Brain microvascular endothelial cell (primary cell): ENCODE results near the gene BSCL2.

Experiments used
- DNase-seq: peaks from one replicate; pipeline ENCODE4 v3.0.0-alpha.2; 2020
- H3K27ac ChIP-seq: fragments of 250-450 bp; sonication (Bioruptor Pico); 2 replicates; pipeline ENCODE4 v1.5.1; 2020; ENCODE audit warnings: mild to moderate bottlenecking, moderate library complexity
- H3K27me3 ChIP-seq: fragments of 250-450 bp; sonication (Bioruptor Pico); replicated peaks from 2 replicates; pipeline ENCODE4 v1.5.1; 2020; ENCODE audit warnings: mild to moderate bottlenecking
- H3K36me3 ChIP-seq: fragments of 250-450 bp; sonication (Bioruptor Pico); replicated peaks from 2 replicates; pipeline ENCODE4 v1.5.1; 2020; ENCODE audit warnings: mild to moderate bottlenecking
- H3K4me3 ChIP-seq: 2 replicates; pipeline ENCODE4 v1.5.1; 2011; ENCODE audit warnings: low read depth, mild to moderate bottlenecking, control low read depth, low read length, moderate library complexity
- in situ Hi-C: cut with HindIII; loops from 2 replicates; pipeline ENCODE4 v1.10.0; 2017; ENCODE audit warnings: low sequenced_read_pairs, low pct_ligation_motif_present
- TF ChIP-seq, protein P1 (sequence below): IDR thresholded peaks from 2 replicates; pipeline ENCODE4 v1.5.1; 2011; ENCODE audit warnings: low read depth, mild to moderate bottlenecking, moderate library complexity, low read length, control low read depth, inconsistent platforms; ENCODE audit errors: missing control alignments

BSCL2 gene

DNA sequence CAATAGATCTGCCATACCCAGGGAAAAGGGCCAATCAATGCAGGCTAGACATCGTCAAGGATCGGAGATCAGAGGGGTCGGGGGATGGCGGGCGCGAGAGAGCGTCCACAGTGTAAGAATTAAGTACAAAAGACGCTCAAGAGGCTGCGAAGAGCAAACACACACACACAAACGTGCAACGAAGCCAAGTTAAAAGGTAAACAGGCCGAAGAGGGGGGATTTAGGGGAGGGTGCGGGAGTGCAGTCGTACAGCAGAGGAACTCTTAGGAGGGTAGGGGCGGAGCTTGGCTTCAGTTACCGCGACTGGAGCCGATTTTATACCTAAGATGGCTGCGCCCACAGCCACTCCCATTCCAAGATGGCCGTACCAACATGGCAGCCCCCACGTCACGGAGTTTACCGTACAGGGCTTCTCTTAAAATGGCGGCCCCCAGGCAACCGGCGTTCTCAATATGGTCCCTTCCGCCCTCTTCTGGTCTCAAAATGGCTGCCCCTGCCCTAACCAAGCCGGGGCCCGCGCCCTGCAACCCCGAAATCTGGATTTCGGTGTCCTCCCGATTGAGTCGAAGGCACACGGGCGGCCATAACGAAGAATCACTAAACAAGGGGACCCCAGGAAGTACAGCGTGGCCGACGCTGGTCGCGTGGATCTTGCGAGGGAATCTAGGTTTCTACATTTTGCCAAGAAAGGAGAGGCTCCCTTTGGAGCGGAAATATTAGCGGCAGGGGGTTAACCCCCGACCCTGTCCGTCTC lies 2.2 kb upstream of the BSCL2 start:
- H3K27ac ChIP-seq, result peak overlapping the region; percentile 76
- in situ Hi-C loops, result no loop called here
- peak overlapping the region; percentile 66 for H3K4me3 ChIP-seq
- TF ChIP-seq, protein P1, sequence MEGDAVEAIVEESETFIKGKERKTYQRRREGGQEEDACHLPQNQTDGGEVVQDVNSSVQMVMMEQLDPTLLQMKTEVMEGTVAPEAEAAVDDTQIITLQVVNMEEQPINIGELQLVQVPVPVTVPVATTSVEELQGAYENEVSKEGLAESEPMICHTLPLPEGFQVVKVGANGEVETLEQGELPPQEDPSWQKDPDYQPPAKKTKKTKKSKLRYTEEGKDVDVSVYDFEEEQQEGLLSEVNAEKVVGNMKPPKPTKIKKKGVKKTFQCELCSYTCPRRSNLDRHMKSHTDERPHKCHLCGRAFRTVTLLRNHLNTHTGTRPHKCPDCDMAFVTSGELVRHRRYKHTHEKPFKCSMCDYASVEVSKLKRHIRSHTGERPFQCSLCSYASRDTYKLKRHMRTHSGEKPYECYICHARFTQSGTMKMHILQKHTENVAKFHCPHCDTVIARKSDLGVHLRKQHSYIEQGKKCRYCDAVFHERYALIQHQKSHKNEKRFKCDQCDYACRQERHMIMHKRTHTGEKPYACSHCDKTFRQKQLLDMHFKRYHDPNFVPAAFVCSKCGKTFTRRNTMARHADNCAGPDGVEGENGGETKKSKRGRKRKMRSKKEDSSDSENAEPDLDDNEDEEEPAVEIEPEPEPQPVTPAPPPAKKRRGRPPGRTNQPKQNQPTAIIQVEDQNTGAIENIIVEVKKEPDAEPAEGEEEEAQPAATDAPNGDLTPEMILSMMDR, result no peak
- H3K36me3 ChIP-seq, result peaks cover 31% of the 10 kb centered on the region
- peak; percentile 96 for DNase-seq
- H3K27me3 ChIP-seq, result no peaks in the 10 kb centered on the region

DNA sequence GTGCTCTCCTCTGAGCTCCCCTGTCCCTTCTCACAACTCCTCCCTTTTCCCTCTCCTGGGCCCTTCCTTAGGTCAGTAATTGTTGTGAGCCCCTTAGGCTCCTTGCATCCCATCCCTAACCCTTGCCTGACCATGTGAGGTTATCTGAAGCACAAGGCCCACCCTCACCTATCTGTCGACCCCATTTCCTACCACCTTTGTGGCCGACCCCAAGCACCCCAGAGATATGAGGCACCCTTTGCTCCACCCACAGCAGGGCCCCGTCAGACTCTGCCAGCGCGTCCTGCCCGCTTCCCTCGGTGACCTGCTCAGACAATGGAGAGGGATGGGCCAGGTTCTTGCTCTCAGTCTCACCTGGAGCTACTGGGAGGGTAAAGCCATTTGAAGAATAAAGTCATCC lies 1.6 kb upstream of the BSCL2 start:
- H3K4me3 ChIP-seq, result peak overlapping the region; percentile 66
- no peak for DNase-seq
- H3K36me3 ChIP-seq, result peaks cover 27% of the 10 kb centered on the region
- H3K27ac ChIP-seq, result peak overlapping the region; percentile 76
- in situ Hi-C loops, result no loop called here
- TF ChIP-seq, protein P1, result no peak
- no peaks in the 10 kb centered on the region for H3K27me3 ChIP-seq

DNA sequence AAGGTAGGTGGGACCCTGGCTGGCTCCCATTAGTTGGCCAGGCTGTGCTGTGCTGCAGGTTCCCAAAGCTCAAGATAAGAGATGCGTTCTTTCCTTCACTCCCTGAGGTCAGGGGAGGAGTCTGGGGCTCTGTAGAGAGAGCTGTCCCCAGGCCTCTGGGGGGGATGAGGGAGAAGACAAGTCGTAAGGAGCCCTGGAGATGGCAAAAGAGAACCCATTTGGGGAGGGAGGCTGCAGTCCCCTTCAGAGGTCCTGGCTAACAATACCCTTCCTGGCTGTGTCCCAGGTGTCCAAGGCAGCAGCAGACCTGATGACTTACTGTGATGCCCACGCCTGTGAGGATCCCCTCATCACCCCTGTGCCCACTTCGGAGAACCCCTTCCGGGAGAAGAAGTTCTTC lies 1.2 kb upstream of the BSCL2 start:
- Histone ChIP-seq H3K27ac (no peak overlapping the region), H3K4me3 (no peak overlapping the region), H3K36me3 (peaks cover 27% of the 10 kb centered on the region), H3K27me3 (no peaks in the 10 kb centered on the region)
- in situ Hi-C loops, result no loop called here
- TF ChIP-seq, protein P1, result no peak
- DNase-seq, result no peak

- TF ChIP-seq, protein P1, result no peak
- in situ Hi-C loops, result no loop called here
- no peak for DNase-seq
- peaks cover 17% of the 10 kb centered on the region for H3K36me3 ChIP-seq
- H3K4me3 ChIP-seq, result peak overlapping the region; percentile 55
- no peaks in the 10 kb centered on the region for H3K27me3 ChIP-seq
- no peak overlapping the region for H3K27ac ChIP-seq
Measured at GRCh38 chr11:62706850-62707247, 375 bp downstream of the BSCL2 start.

DNA sequence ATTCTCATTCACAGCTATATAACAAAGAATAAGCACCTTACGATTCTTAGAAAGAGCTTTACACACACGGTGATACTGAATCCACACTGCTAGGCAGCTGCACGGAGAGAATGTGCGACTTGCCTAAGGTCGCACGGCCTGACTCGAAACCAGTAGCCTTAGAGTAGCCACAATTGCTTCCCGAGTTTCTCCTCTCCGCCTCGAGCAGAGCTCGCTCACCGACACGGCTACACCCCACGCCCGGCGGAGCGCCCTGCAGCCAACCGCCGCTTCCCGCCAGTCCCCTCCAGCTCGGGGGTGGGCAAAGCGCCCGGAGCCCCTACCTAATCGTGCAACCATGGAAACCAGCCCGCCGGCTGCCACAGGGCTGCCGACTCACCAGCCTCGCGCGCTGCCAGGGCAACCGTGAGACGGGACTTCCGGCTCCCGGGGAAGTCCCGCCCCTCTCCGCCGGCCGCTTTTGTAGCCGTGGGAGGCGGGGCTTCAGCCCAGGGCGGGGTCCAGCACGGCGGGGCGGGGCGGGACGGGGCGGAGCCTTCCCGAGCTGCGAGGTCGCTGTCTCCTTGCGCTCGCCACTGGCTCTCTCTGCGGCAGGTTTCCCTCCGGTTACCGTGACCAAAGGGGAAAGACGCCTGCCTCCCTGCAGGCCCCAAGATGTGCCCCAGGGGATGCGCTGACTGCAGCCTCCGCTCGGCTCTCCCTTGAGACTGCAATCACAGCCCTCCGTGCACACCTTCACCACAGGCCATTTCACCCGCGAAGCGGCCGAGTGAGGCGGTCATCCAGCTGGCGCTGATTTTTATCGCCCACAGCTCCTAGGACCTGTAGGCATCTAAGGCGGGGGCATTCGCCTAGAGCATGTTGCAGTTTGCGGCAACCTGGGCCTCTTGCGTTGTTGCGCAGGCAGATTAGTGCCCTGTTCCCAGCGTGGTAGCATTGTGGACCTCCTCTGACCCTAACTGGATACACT lies 1.1 kb downstream of the BSCL2 start:
- peak overlapping the region; percentile 48 for H3K27ac ChIP-seq
- in situ Hi-C loops, result no loop called here
- peak overlapping the region; percentile 79 for H3K4me3 ChIP-seq
- H3K36me3 ChIP-seq, result peaks cover 15% of the 10 kb centered on the region
- TF ChIP-seq, protein P1, result no peak
- no peaks in the 10 kb centered on the region for H3K27me3 ChIP-seq
- DNase-seq, result peak; percentile 89
